AG08395 (cell line): ENCODE measurements around the gene NEO1.
"Not testable (repeated sequence)": the region's sequence is repeated elsewhere in the genome, so short reads cannot be mapped to it uniquely, and the experiment has no call there.

ENCODE experiments used
- DNase-seq: peaks from one replicate; pipeline ENCODE4 v3.0.0; 2012; ENCODE audit warnings: mixed read lengths, low spot score

Gene NEO1

GRCh38 chr15:73142802-73143762 lies 90.8 kb downstream of the NEO1 start:
- no peak for DNase-seq

- no peak for DNase-seq
Observed at GRCh38 chr15:73143763-73144155, 91.5 kb downstream of the NEO1 start.

GRCh38 chr15:73146419-73146818 lies 94.2 kb downstream of the NEO1 start:
- DNase-seq, result no peak

GRCh38 chr15:73150831-73151230 lies 98.6 kb downstream of the NEO1 start:
- DNase-seq, result no peak

- DNase-seq, result no peak
Observed at GRCh38 chr15:73153024-73153423, 100.8 kb downstream of the NEO1 start.

- no peak for DNase-seq
Observed at GRCh38 chr15:73153447-73153846, 101.2 kb downstream of the NEO1 start.

GRCh38 chr15:73156431-73157191 lies 104.3 kb downstream of the NEO1 start:
- DNase-seq, result no peak

GRCh38 chr15:73161546-73161945 lies 109.3 kb downstream of the NEO1 start:
- DNase-seq, result no peak

GRCh38 chr15:73165435-73165834 lies 113.2 kb downstream of the NEO1 start:
- DNase-seq, result no peak

GRCh38 chr15:73165844-73166243 lies 113.6 kb downstream of the NEO1 start:
- DNase-seq, result no peak

- DNase-seq, result not testable (repeated sequence)
Observed at GRCh38 chr15:73166711-73167110, 114.4 kb downstream of the NEO1 start.

GRCh38 chr15:73168487-73168886 lies 116.2 kb downstream of the NEO1 start:
- DNase-seq, result no peak

- no peak for DNase-seq
Observed at GRCh38 chr15:73171711-73172110, 119.4 kb downstream of the NEO1 start.

- no peak for DNase-seq
Observed at GRCh38 chr15:73172508-73172907, 120.2 kb downstream of the NEO1 start.

GRCh38 chr15:73174171-73174570 lies 121.9 kb downstream of the NEO1 start:
- no peak for DNase-seq

- DNase-seq, result no peak
Observed at GRCh38 chr15:73175382-73175781, 123.1 kb downstream of the NEO1 start.

GRCh38 chr15:73176598-73176997 lies 124.3 kb downstream of the NEO1 start:
- DNase-seq, result no peak

GRCh38 chr15:73183071-73183470 lies 130.8 kb downstream of the NEO1 start:
- DNase-seq, result no peak

- peak; percentile 4 for DNase-seq
Observed at GRCh38 chr15:73190189-73190601, 137.9 kb downstream of the NEO1 start.

- no peak for DNase-seq
Observed at GRCh38 chr15:73195166-73195565, 142.9 kb downstream of the NEO1 start.

GRCh38 chr15:73196113-73196512 lies 143.8 kb downstream of the NEO1 start:
- DNase-seq, result no peak

- no peak for DNase-seq
Observed at GRCh38 chr15:73200339-73200738, 148.1 kb downstream of the NEO1 start.

- DNase-seq, result no peak
Observed at GRCh38 chr15:73210630-73211029, 158.4 kb downstream of the NEO1 start.
